ENCODE results near the gene LRP1B. TPM values are rescaled to one million over a fixed set of nuclear protein-coding genes. Genes with fewer than 3 reads are reported as not detected.
A peak's percentile ranks its signal among the peaks of the same experiment; 100 is the strongest.
"Not testable (repeated sequence)": the region's sequence is repeated elsewhere in the genome, so short reads cannot be mapped to it uniquely, and the experiment has no call there.

LRP1B gene
- total RNA-seq, 1 experiment from 2014 or later = 0.08 TPM

DNA sequence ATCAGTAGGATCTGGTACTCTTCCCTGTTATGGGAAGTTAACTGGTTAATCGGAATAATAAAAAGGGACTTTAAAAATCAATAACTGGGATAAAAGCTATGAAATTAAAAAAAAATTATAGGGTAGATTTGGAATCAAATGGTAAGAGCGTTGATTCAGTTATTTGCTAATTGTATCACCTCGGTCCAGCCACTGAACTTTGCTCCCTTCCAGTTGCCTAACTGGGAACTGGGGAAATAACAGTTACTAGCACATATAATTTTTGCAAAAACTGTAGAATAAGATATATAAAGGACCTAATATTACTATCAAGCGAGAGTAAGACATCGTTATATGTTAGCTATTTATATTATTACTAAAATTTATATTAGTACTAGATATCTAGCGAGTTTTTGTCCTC, 302.1 kb downstream of the LRP1B start:
- no peaks in the 10 kb centered on the region for H3K4me1 ChIP-seq (replicated peaks)
- no peaks in the 10 kb centered on the region for H3K9me3 ChIP-seq (replicated peaks)
- H3K27ac ChIP-seq = no peak overlapping the region
- no peak for DNase-seq (ENCODE audit: low read depth in 1 of 2, low spot score in 2 of 2)
- no peak overlapping the region for H3K4me3 ChIP-seq
- no peaks in the 10 kb centered on the region for H3K36me3 ChIP-seq
- H3K27me3 ChIP-seq (replicated peaks) = no peaks in the 10 kb centered on the region

DNA sequence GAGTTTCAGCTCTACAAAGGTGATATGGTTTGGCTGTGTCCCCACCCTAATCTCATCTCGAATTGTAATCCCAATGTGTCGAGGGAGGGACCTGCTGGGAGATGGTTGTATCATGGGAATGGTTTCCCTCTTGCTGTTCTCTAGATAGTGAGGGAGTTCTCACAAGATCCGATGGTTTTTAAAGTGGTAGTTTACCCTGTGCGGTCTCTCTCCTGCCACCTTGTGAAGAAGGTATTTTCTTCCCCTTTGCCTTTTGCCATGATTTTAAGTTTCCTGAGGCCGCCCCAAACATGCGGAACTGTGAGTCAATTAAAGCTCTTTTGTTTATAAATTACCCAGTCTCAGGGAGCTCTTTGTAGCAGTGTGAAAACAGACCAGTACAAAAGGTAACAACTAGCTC, 306.0 kb downstream of the LRP1B start:
- Histone ChIP-seq H3K27me3 (replicated peaks) (no peaks in the 10 kb centered on the region), H3K9me3 (replicated peaks) (no peaks in the 10 kb centered on the region), H3K4me1 (replicated peaks) (no peaks in the 10 kb centered on the region), H3K4me3 (no peak overlapping the region), H3K27ac (no peak overlapping the region), H3K36me3 (no peaks in the 10 kb centered on the region)
- DNase-seq (ENCODE audit: low read depth in 1 of 2, low spot score in 2 of 2) = no peak

DNA sequence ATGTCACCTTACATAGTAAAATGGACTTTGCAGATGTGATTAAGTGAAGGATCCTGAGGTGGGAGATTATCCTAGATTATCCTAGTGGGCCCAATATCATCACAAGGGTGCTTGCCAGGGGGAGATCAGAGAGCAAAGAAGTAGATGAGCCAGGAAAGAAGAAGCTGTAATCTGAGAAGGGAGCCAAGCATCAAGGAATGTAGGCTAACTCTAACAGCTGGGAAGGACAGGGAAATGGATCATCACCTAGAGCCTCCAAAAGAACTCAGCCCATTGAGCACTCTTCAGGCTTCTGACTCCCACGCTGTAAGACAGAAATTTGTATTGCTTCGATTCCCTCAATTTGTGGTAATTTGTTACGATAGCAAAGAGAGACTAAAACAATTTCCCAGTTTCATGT, 309.9 kb downstream of the LRP1B start:
- H3K9me3 ChIP-seq (replicated peaks) = no peaks in the 10 kb centered on the region
- H3K4me1 ChIP-seq (replicated peaks) = no peaks in the 10 kb centered on the region
- no peaks in the 10 kb centered on the region for H3K27me3 ChIP-seq (replicated peaks)
- no peak overlapping the region for H3K27ac ChIP-seq
- H3K4me3 ChIP-seq = no peak overlapping the region
- no peak for DNase-seq (ENCODE audit: low read depth in 1 of 2, low spot score in 2 of 2)
- H3K36me3 ChIP-seq = no peaks in the 10 kb centered on the region

GRCh38 chr2:141815320-141815719, 315.5 kb downstream of the LRP1B start:
- not testable (repeated sequence) for H3K4me3 ChIP-seq; H3K36me3 ChIP-seq; DNase-seq (ENCODE audit: low read depth in 1 of 2, low spot score in 2 of 2); H3K27ac ChIP-seq; H3K27me3 ChIP-seq (replicated peaks); H3K9me3 ChIP-seq (replicated peaks); H3K4me1 ChIP-seq (replicated peaks)

DNA sequence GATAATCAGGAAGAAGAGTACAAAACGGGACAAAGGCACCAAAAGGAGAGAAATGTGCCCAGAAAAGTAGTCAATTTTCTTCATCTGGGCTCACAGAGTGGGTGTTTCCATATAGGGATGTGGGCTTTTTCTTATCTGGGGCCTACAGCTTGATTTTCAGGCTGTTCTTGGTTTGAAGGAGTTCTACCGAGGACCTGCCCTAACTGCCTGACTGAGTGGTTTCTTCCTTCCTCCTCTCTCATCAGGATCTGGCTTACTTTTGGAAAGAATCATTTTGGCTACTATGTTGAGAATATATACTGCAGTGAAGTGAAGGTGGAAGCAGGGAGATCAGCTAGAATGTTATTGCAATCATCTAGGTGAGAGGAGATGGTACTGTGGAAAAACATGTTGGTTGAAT, 316.7 kb downstream of the LRP1B start:
- H3K27ac ChIP-seq = no peak overlapping the region
- DNase-seq (ENCODE audit: low read depth in 1 of 2, low spot score in 2 of 2) = no peak
- H3K27me3 ChIP-seq (replicated peaks) = no peaks in the 10 kb centered on the region
- no peaks in the 10 kb centered on the region for H3K36me3 ChIP-seq
- no peaks in the 10 kb centered on the region for H3K9me3 ChIP-seq (replicated peaks)
- H3K4me1 ChIP-seq (replicated peaks) = no peaks in the 10 kb centered on the region
- H3K4me3 ChIP-seq = no peak overlapping the region

DNA sequence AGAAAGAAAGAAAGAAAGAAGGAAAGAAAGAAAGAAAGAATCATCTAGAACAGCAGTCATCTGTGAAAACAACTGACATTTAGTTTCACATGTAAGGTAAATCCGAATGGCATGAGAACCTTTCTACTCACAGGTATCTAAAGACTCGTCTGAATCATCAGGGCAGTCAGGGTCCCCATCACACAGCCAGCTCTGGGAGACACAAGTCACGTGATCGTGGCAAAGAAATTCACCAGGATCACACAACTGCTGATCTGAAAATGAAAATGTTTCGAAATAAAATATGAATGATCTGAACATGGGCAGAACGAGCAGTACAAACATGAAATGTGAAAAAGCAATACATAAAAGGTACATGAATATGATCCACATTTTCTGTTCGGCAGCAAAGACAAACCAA, 320.7 kb downstream of the LRP1B start:
- H3K4me1 ChIP-seq (replicated peaks) = no peaks in the 10 kb centered on the region
- no peaks in the 10 kb centered on the region for H3K36me3 ChIP-seq
- DNase-seq (ENCODE audit: low read depth in 1 of 2, low spot score in 2 of 2) = no peak
- no peaks in the 10 kb centered on the region for H3K9me3 ChIP-seq (replicated peaks)
- no peak overlapping the region for H3K4me3 ChIP-seq
- H3K27ac ChIP-seq = no peak overlapping the region
- no peaks in the 10 kb centered on the region for H3K27me3 ChIP-seq (replicated peaks)

GRCh38 chr2:141806090-141806489, 324.7 kb downstream of the LRP1B start:
- Histone ChIP-seq H3K4me3 (no peak overlapping the region), H3K9me3 (replicated peaks) (no peaks in the 10 kb centered on the region), H3K27me3 (replicated peaks) (no peaks in the 10 kb centered on the region), H3K36me3 (no peaks in the 10 kb centered on the region), H3K4me1 (replicated peaks) (no peaks in the 10 kb centered on the region), H3K27ac (no peak overlapping the region)
- no peak for DNase-seq (ENCODE audit: low read depth in 1 of 2, low spot score in 2 of 2)

DNA sequence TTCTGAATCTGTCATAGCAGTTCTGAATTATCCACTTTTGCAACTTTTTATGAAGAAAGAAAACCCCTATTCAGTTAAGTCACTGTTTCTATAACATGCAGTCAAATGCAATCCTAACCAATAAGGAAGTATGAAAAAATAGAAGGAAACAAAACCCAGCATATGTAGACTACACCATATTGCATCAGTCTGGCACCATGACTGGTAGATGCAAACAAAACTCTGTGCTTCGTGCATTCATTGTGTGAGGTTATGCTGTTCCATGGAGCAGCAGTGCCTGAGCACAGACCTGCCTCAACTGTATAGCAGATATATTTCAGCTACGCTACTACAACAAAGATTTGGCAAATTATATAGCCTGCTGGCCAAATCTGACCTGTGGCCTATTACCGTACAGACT, 325.5 kb downstream of the LRP1B start:
- no peaks in the 10 kb centered on the region for H3K4me1 ChIP-seq (replicated peaks)
- H3K9me3 ChIP-seq (replicated peaks) = no peaks in the 10 kb centered on the region
- DNase-seq (ENCODE audit: low read depth in 1 of 2, low spot score in 2 of 2) = no peak
- no peak overlapping the region for H3K4me3 ChIP-seq
- no peak overlapping the region for H3K27ac ChIP-seq
- no peaks in the 10 kb centered on the region for H3K36me3 ChIP-seq
- no peaks in the 10 kb centered on the region for H3K27me3 ChIP-seq (replicated peaks)

DNA sequence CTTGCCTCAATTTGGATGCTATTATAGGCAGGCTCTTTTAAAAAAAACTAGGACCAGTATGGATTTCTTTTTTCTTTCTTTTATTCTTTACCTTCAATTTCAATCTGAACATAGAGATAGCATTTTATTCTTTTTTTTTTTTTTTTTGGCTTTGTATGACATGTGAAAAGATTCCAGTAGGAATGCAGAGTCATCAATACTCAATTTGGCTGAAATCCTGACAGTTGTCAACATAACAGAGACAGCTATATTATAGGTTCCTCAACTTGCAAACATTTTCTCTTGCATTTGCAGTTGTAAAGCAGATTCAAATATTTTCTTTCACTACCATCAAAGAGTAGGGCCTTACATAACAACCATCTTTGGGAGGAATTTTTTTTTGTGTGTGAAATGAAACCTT, 334.4 kb downstream of the LRP1B start:
- H3K27me3 ChIP-seq (replicated peaks) = no peaks in the 10 kb centered on the region
- DNase-seq (ENCODE audit: low read depth in 1 of 2, low spot score in 2 of 2) = no peak
- no peaks in the 10 kb centered on the region; the same call in 1 of the 2 replicates for H3K9me3 ChIP-seq (replicated peaks)
- no peak overlapping the region for H3K27ac ChIP-seq
- H3K36me3 ChIP-seq = no peaks in the 10 kb centered on the region
- no peak overlapping the region for H3K4me3 ChIP-seq
- no peaks in the 10 kb centered on the region for H3K4me1 ChIP-seq (replicated peaks)

GRCh38 chr2:141791521-141791920, 339.3 kb downstream of the LRP1B start:
- H3K36me3 ChIP-seq = no peaks in the 10 kb centered on the region
- no peak for DNase-seq (ENCODE audit: low read depth in 1 of 2, low spot score in 2 of 2)

GRCh38 chr2:141782574-141782973, 348.2 kb downstream of the LRP1B start:
- H3K27ac ChIP-seq = no peak overlapping the region
- DNase-seq (ENCODE audit: low read depth in 1 of 2, low spot score in 2 of 2) = no peak
- no peak overlapping the region for H3K4me3 ChIP-seq
- no peaks in the 10 kb centered on the region for H3K36me3 ChIP-seq
- no peaks in the 10 kb centered on the region for H3K4me1 ChIP-seq (replicated peaks)
- no peaks in the 10 kb centered on the region for H3K27me3 ChIP-seq (replicated peaks)
- H3K9me3 ChIP-seq (replicated peaks) = no peaks in the 10 kb centered on the region

More at GRCh38 chr2:141791521-141791920, 339.3 kb downstream of the LRP1B start:
- Histone ChIP-seq H3K27me3 (replicated peaks) (no peaks in the 10 kb centered on the region), H3K27ac (no peak overlapping the region), H3K4me3 (no peak overlapping the region), H3K4me1 (replicated peaks) (no peaks in the 10 kb centered on the region), H3K9me3 (replicated peaks) (no peaks in the 10 kb centered on the region; the same call in 1 of the 2 replicates)

GRCh38 chr2:141778315-141778835, 352.4 kb downstream of the LRP1B start:
- Histone ChIP-seq H3K4me3 (no peak overlapping the region), H3K4me1 (replicated peaks) (no peaks in the 10 kb centered on the region), H3K9me3 (replicated peaks) (no peaks in the 10 kb centered on the region), H3K27ac (no peak overlapping the region), H3K36me3 (no peaks in the 10 kb centered on the region), H3K27me3 (replicated peaks) (no peaks in the 10 kb centered on the region)
- no peak for DNase-seq (ENCODE audit: low read depth in 1 of 2, low spot score in 2 of 2)

DNA sequence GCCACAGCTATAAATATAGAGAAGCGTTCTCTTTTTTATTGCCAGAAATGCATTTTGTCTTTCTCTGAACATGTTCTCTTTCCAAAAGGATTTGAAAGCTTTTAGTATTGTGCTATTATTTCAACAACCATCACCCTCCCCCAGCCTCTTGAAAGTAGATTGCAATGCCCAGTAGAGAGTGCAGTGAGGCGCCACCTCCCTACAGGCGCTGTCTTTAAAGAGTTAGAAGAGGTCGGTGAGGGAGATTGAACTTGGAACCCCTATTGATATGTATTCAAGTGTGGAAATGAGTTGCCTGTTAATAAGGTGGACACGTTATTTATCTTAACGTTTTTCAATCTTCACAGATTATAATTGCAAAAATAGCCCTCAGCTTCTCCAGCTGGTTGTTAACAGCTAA, 360.3 kb downstream of the LRP1B start:
- H3K4me3 ChIP-seq = no peak overlapping the region
- no peaks in the 10 kb centered on the region for H3K9me3 ChIP-seq (replicated peaks)
- no peaks in the 10 kb centered on the region for H3K27me3 ChIP-seq (replicated peaks)
- no peak overlapping the region for H3K27ac ChIP-seq
- DNase-seq (ENCODE audit: low read depth in 1 of 2, low spot score in 2 of 2) = no peak
- no peaks in the 10 kb centered on the region for H3K36me3 ChIP-seq
- H3K4me1 ChIP-seq (replicated peaks) = peaks cover 15% of the 10 kb centered on the region

GRCh38 chr2:141767691-141768090, 363.1 kb downstream of the LRP1B start:
- H3K4me3 ChIP-seq = no peak overlapping the region
- DNase-seq (ENCODE audit: low read depth in 1 of 2, low spot score in 2 of 2) = no peak
- no peaks in the 10 kb centered on the region for H3K36me3 ChIP-seq
- H3K9me3 ChIP-seq (replicated peaks) = no peaks in the 10 kb centered on the region
- peaks cover 15% of the 10 kb centered on the region for H3K4me1 ChIP-seq (replicated peaks)
- H3K27me3 ChIP-seq (replicated peaks) = no peaks in the 10 kb centered on the region
- peak overlapping the region; percentile 37 for H3K27ac ChIP-seq

DNA sequence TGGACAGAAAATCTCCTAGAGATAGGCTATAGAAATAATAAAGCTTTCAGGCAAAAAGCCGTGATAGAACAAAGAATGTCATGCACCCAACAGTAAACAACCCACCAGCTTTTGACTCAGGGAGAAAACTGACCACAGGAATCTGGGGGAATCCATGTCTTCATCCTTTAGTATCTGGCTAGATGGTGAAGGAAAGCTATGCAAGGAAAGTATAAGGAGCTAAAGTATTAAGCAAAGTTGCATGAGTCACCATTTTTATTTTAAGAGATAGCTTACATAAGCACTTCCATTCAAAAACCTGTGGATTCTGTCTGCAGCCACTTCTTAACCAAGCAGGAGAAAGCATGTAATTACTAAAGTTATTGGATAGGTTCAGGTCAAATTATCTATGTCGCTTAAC, 363.8 kb downstream of the LRP1B start:
- H3K4me3 ChIP-seq = no peak overlapping the region
- H3K27ac ChIP-seq = peak overlapping the region; percentile 37
- H3K9me3 ChIP-seq (replicated peaks) = no peaks in the 10 kb centered on the region
- no peaks in the 10 kb centered on the region for H3K27me3 ChIP-seq (replicated peaks)
- peaks cover 15% of the 10 kb centered on the region for H3K4me1 ChIP-seq (replicated peaks)
- H3K36me3 ChIP-seq = no peaks in the 10 kb centered on the region
- DNase-seq (ENCODE audit: low read depth in 1 of 2, low spot score in 2 of 2) = peak; percentile 46 to 78
